NCI-H146 (cell line): ENCODE results near the gene CTSD.

ENCODE experiments used
- DNase-seq: peaks from one replicate; lab custom pipeline; 2025; lab: John Stamatoyannopoulos, UW

Gene CTSD

GRCh38 chr11:1729692-1730011 lies 34.1 kb downstream of the CTSD start:
- no peak for DNase-seq

GRCh38 chr11:1728931-1729691 lies 34.6 kb downstream of the CTSD start:
- DNase-seq: no peak

DNA sequence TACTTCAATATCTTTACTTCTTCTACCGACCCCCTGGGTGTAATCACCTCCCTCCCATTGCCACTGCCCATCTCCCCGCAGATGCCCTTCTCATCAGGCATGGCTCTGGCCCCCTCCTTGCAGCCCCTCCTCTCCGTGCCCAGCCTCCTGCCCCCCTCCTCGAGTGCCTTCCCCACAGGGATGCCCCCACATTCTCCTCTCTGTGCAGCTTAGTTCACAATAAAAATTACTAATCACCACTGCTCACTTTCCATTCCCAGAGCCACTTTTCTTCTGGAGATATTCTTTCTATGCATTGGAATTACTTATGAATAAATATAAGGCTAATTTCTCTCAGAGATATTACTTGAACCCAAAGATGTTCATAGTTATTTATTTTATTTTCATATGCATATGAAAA lies 35.4 kb downstream of the CTSD start:
- DNase-seq: no peak

GRCh38 chr11:1727861-1728260 lies 35.9 kb downstream of the CTSD start:
- no peak for DNase-seq

GRCh38 chr11:1727096-1727690 lies 36.5 kb downstream of the CTSD start:
- no peak for DNase-seq

DNA sequence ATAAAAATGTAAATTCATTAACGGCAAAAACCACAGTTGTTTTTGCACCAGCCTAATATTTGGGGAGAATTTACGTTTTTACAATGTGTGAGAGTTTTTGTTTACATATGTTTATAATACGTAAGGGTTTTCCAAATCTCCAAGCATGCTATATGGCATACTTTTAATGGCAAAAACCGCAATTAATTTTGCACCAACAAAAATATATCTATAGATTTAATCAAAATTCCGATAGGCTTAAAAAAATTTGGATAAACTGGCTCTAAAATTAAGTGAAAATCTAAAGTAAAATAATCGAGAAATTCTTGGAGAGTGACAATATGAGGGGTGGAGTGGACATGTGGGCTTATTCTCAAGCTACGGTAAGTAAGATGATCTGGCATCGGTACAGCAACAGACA lies 43.9 kb downstream of the CTSD start:
- no peak for DNase-seq

GRCh38 chr11:1718326-1718725 lies 45.4 kb downstream of the CTSD start:
- DNase-seq: no peak

DNA sequence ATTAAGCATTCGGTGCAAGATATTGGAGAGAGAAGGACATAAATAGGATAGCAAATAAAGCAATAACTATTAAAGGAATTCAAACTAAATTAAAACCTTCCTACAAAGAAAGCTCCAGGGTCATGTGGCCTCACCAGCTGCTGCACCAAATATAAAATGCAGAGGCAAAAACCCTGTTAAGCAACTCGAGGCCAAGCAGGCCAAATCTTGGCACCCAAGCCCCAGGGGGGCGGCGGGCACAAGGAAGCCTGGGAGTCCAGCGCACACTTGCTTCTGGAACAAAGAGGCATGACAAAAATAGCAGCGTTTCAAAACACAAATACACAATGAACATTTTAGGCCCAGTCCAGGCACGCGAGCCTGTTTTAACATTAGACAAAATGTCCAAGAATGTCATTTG lies 46.0 kb downstream of the CTSD start:
- DNase-seq: no peak

GRCh38 chr11:1714908-1715885 lies 48.5 kb downstream of the CTSD start:
- DNase-seq: no peak

DNA sequence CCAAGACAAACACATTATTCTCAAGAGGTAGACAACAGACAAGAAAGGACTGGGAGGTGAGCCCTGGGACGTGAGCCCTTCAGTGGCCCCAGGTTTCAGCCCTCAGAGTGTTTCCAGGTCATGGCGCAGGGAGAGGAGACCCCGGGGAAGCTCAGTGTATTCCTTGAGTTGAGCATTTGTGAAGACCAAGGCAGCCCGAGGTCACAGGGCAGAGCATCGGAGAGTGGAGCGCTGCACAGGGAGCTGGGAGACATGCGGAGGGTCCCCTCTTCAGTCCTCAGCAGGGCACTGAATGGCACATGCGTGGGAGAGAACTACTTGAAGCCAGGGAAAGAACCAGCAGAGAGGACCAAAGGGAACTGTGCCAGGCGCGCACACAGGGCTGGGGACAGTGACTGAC lies 55.0 kb downstream of the CTSD start:
- no peak for DNase-seq

GRCh38 chr11:1707751-1708150 lies 56.0 kb downstream of the CTSD start:
- no peak for DNase-seq

DNA sequence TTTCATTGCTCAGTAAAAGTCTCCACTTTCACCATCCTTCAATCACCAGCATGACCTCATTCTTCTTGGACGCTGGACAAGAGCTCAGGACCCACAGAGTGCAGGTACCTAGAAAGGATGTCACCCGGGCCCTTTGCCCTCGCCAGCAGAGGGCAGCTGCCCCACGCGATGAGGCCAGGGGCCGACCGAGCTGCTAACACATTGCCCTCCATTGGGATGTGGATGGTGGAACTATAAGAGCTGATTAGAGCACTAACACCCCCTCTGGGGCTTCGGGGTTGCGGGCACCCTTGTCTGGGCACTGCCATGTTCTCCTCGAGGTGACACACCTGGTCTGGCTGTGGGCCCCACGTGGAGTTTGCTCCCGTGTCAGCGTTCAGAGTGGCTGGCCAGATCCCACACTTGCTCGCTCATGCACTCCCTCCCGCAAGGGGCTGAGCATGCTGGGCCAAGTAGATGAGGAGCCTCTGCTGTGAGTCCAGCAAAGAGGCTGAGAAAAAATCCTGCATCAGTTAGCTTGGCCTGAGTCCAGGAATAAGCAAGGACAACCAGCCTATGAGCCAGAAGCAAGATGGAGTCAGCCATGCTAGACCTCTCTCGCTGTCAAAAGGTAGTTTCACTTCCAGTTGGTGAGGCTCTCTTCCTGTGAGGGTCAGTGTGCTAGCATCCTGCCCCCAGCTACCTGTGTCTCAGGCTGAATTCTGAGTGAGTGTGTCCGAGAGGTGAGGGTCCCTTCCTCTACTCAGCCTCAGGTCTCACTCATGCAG lies 56.9 kb downstream of the CTSD start:
- DNase-seq: no peak

DNA sequence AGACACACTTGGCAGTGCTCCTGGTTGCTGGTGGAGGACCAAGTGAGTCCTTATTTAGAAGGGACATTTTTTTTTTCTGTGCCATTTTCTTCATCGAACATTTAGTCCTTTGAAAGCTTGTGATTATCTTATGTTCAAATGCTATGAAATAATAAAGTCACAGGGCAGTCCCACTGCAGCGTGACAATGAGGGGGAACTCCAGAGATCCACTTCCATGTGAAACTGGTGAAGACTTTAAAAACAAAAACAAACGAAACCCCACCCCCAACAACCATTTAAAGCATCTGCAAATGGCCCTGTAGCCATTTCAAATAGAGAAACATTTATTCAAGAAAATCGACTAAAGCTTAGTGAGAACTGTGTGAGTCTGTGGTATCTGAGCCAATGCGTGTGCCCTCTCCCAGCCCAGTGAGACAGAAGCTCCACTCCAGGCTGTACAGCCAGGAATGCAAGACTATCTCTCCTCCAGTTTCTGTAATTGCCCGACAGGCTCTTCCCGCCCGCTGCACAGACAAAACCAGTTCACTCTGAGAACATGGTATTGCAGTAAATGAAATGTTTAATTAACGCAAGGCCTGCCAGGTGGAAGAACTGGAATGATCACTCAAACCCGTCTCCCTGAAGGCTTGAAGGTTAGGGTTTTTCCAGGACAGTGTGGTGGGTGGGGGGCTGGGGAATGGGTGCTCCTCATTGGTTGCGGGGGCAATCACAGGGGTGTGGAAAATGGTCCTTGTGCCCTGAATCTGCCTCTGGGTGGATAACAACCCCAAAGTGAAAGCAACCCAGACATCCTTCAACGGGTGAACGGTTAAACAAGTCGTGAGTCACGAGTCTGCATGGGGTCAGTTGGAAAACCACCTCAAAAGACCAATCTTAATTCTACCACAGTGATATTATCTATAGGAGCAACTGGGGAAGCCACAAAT lies 58.3 kb downstream of the CTSD start:
- no peak for DNase-seq

DNA sequence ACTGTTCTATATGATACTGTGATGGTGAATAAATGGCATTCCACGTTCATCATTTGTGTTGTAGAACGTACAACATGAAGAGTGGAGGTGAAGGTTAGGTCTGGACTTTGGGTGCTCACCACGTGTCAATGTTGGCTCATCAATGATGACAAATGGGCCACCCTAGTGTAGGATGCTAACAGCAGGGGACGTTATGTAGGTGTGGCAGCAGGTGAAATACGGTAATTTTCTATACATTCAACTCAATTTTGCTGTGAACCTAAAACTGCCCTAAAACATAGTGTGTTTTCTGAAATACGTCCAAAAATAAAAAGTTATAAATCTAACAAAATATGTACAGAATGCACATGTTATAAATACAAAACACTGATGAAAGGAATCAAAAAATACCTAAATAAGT lies 60.6 kb downstream of the CTSD start:
- DNase-seq: no peak
